Measurements from ENCODE around the gene HELB. TPM values are rescaled to one million over a fixed set of nuclear protein-coding genes. Genes with fewer than 3 reads are reported as not detected.

Gene HELB
- total RNA-seq, 6 experiments from 2014 or later: 1.5 to 4.2 (median 3.3) TPM

GRCh38 chr12:66379616-66380015 lies 77.3 kb downstream of the HELB start:
- H3K9me3 ChIP-seq: no peaks in the 10 kb centered on the region
- no peak for DNase-seq
- no peaks in the 10 kb centered on the region for H3K36me3 ChIP-seq
- TF ChIP-seq POLR2A (IDR thresholded peaks at IDR 0.05) (no peak), CTCF (IDR thresholded peaks at IDR 0.05) (no peak)
- 61% methylated on average over 6 of the region's 6 CpGs for WGBS (ENCODE audit: insufficient coverage, low coverage, low lambda C conversion rate, missing lambda C conversion rate)
- ATAC-seq: peak in 1 of 4 donors; percentile 38
- no peaks in the 10 kb centered on the region for H3K4me1 ChIP-seq
- H3K27ac ChIP-seq: no peak overlapping the region
- H3K4me3 ChIP-seq: no peak overlapping the region
- H3K27me3 ChIP-seq: no peaks in the 10 kb centered on the region
- intact Hi-C loops (cut with DNase I): no loop called here

GRCh38 chr12:66380769-66381535 lies 78.7 kb downstream of the HELB start:
- 74% methylated on average over 5 of the region's 5 CpGs for WGBS (ENCODE audit: insufficient coverage, low coverage, low lambda C conversion rate, missing lambda C conversion rate)
- no peaks in the 10 kb centered on the region for H3K27me3 ChIP-seq

GRCh38 chr12:66387117-66387516 lies 84.8 kb downstream of the HELB start:
- no peak for TF ChIP-seq POLR2A (IDR thresholded peaks at IDR 0.05)
- TF ChIP-seq CTCF (IDR thresholded peaks at IDR 0.05): no peak
- intact Hi-C loops (cut with DNase I): no loop called here
- no peaks in the 10 kb centered on the region for H3K36me3 ChIP-seq
- DNase-seq (no peak), ATAC-seq (no peak)
- H3K27me3 ChIP-seq: no peaks in the 10 kb centered on the region
- H3K4me3 ChIP-seq: no peak overlapping the region
- H3K4me1 ChIP-seq: no peaks in the 10 kb centered on the region
- 44% methylated on average over 1 of the region's 1 CpG for WGBS (ENCODE audit: insufficient coverage, low coverage, low lambda C conversion rate, missing lambda C conversion rate)
- no peak overlapping the region for H3K27ac ChIP-seq
- H3K9me3 ChIP-seq: no peaks in the 10 kb centered on the region

More at GRCh38 chr12:66380769-66381535, 78.7 kb downstream of the HELB start:
- DNase-seq: no peak
- no peaks in the 10 kb centered on the region for H3K36me3 ChIP-seq
- intact Hi-C loops (cut with DNase I): no loop called here
- H3K4me1 ChIP-seq: no peaks in the 10 kb centered on the region
- no peak for TF ChIP-seq CTCF (IDR thresholded peaks at IDR 0.05)
- TF ChIP-seq POLR2A (IDR thresholded peaks at IDR 0.05): no peak
- no peak for ATAC-seq
- no peak overlapping the region for H3K27ac ChIP-seq
- no peaks in the 10 kb centered on the region for H3K9me3 ChIP-seq
- H3K4me3 ChIP-seq: no peak overlapping the region

Other genes starting within 250 kb of the HELB start
- 10 to 100 TPM in 2 of 6 experiments, 1 to 10 TPM in 4; 5.2 to 13.0 (median 7.8) TPM for gene LLPH, start 171.7 kb upstream of the HELB start, total RNA-seq
- 10 to 100 TPM; 72.3 to 88.9 (median 77.7) TPM for gene TMBIM4, start 132.5 kb upstream of the HELB start, total RNA-seq
- gene IRAK3, start 113.3 kb upstream of the HELB start, total RNA-seq: 1 to 10 TPM; 1.3 to 7.0 (median 3.5) TPM

All from right lobe of liver (tissue), 6 donors.